C4-2B (cell line): Measurements from ENCODE around the gene MARCHF7.
"Not testable (repeated sequence)": the region's sequence is repeated elsewhere in the genome, so short reads cannot be mapped to it uniquely, and the experiment has no call there.

ENCODE experiments used
- H3K27ac ChIP-seq: fragments of 450-650 bp; 2 replicates; pipeline ENCODE4 v1.5.1; 2017
- ZFX ChIP-seq: fragments of 450-650 bp; IDR thresholded peaks from 2 replicates; pipeline ENCODE4 v1.6.1; 2017
- TF ChIP-seq, protein P1 (sequence below): fragments of 450-650 bp; conservative IDR thresholded peaks from 2 replicates; pipeline ENCODE4 v1.5.1; 2017; ENCODE audit warnings: mild to moderate bottlenecking

MARCHF7 gene

DNA sequence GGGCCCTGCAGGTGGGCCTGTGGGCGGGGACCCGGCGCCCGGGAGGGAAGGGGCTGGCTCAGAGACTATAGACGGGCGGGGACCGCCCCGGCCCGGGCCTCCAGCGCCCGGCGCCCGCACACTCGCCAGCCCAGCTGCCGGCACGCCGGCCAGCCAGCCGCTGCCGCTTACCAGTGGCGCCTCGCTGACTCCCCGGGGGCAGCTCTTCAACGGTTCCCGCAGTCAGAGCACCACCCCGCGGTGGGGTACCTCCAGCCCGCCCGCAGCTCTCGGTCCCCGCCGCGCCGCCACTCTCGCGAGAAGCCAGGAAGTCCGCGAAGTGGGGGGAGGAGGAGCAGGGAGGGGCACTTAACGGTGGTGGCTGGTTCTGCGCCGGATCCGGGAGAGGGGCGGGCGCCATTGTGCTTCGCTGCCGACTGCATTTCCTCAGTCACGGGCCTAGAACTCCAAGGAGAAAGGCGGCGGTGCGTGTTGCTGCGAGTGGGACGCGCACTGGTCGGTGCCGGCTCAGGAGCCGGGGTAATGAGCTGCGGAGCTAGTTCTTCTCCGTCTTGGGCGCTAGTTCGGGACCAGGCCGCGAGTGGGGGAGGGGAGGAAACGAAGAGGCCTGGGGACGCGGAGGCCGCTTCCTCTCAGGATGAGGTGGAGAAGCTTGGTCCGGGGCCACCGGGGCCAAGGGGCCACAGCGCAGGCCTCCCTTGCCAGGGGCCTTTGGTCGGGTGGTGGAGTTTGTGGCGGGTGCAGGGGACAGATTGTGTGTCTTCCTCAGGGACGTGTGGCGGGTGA lies at the start of gene MARCHF7:
TSS of gene MARCHF7 (plus strand) at position 364 of the 786 bp plus-strand sequence. CDS start 16,517 bp downstream, outside the sequence.
- H3K27ac ChIP-seq: peak within 1 kb of the TSS; percentile 100
- TF ChIP-seq, protein P1, sequence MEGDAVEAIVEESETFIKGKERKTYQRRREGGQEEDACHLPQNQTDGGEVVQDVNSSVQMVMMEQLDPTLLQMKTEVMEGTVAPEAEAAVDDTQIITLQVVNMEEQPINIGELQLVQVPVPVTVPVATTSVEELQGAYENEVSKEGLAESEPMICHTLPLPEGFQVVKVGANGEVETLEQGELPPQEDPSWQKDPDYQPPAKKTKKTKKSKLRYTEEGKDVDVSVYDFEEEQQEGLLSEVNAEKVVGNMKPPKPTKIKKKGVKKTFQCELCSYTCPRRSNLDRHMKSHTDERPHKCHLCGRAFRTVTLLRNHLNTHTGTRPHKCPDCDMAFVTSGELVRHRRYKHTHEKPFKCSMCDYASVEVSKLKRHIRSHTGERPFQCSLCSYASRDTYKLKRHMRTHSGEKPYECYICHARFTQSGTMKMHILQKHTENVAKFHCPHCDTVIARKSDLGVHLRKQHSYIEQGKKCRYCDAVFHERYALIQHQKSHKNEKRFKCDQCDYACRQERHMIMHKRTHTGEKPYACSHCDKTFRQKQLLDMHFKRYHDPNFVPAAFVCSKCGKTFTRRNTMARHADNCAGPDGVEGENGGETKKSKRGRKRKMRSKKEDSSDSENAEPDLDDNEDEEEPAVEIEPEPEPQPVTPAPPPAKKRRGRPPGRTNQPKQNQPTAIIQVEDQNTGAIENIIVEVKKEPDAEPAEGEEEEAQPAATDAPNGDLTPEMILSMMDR: peak; percentile 71
- peak; percentile 98 for TF ChIP-seq ZFX

GRCh38 chr2:159667423-159667822 lies 44.9 kb upstream of the MARCHF7 start:
- H3K27ac ChIP-seq: not testable (repeated sequence)

DNA sequence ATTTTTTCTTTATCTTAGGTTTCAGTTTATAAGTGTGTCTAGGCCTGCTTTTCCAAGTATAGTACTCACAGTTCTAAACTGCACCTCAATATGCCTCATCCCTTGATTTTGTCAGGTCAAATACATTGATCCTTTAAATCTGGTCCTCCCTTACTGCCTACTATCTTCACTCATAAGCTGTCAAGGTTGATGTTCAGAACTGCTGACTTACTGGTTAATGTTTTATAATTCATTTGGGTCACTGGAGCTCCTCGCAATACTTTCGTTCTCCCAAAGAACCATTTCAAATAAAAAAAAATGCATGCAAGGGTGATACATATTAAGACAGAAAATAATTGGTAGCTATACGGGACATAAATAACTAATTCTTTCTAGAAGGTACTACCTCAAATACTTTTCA lies 41.3 kb upstream of the MARCHF7 start:
- H3K27ac ChIP-seq: no peak overlapping the region
- no peak for TF ChIP-seq ZFX
- TF ChIP-seq, protein P1: no peak

DNA sequence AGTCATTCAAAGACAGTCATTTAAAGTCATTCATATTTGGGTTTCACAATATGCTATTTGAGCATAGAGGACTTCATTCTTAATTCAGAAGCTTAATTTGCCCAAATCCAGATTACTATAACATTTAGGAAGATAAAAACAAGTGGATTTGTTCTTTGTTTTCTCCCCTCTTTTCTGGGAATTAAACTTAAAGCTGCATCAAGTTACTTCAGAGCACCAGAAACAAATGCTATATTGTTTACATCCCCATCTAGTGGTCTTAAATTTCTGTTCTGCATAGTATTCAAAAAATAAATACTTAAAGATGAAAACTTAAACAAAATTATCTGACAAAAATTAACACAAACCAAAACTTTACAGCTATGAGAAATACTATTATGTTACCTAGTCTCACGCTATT lies 34.7 kb upstream of the MARCHF7 start:
- no peak overlapping the region for H3K27ac ChIP-seq
- no peak for TF ChIP-seq ZFX
- TF ChIP-seq, protein P1: peak; percentile 41

DNA sequence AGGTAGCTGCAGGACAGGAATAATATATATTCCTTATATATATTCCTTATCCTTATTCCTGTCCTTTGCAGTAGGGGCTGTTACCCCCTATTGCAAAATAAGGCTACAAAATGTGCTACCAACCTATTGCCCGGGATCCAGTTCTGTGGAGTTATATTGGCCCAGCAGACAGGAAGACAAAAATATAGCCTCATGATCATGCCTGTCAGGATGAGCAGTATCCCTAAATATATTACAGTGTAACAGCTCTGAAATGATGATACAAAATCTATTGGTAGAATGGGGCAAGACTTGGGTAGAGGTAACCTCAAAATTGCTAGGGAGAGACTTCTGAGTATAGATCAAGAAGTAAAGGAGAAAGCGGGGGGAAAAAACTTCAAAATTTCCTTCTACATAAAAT lies 31.6 kb upstream of the MARCHF7 start:
- TF ChIP-seq, protein P1: no peak
- TF ChIP-seq ZFX: no peak
- no peak overlapping the region for H3K27ac ChIP-seq

GRCh38 chr2:159683817-159684216 lies 28.5 kb upstream of the MARCHF7 start:
- TF ChIP-seq ZFX: no peak
- TF ChIP-seq, protein P1: no peak
- H3K27ac ChIP-seq: no peak overlapping the region

GRCh38 chr2:159684796-159685195 lies 27.5 kb upstream of the MARCHF7 start:
- TF ChIP-seq, protein P1: no peak
- TF ChIP-seq ZFX: no peak
- H3K27ac ChIP-seq: no peak overlapping the region
